GM20000 (cell line): ENCODE measurements around the gene STARD13.

ENCODE experiments used
- DNase-seq: peaks from one replicate; pipeline ENCODE4 v3.0.0; 2012; ENCODE audit warnings: low spot score
- CTCF ChIP-seq: IDR thresholded peaks from 2 replicates; pipeline ENCODE4 v1.5.1; 2012; ENCODE audit warnings: mild to moderate bottlenecking, control low read depth; ENCODE audit errors: extremely low read depth, missing control alignments

Gene STARD13

GRCh38 chr13:33105387-33106005 is 180.1 kb downstream of the STARD13 start:
- DNase-seq, result no peak
- TF ChIP-seq CTCF, result no peak

GRCh38 chr13:33103457-33103856 is 182.1 kb downstream of the STARD13 start:
- TF ChIP-seq CTCF, result no peak
- no peak for DNase-seq

- DNase-seq, result no peak
- no peak for TF ChIP-seq CTCF
Measured at GRCh38 chr13:33101835-33102234, 183.7 kb downstream of the STARD13 start.

- DNase-seq, result no peak
- no peak for TF ChIP-seq CTCF
Measured at GRCh38 chr13:33100886-33101285, 184.7 kb downstream of the STARD13 start.

- TF ChIP-seq CTCF, result no peak
- DNase-seq, result no peak
Measured at GRCh38 chr13:33099860-33100259, 185.7 kb downstream of the STARD13 start.

- no peak for TF ChIP-seq CTCF
- DNase-seq, result no peak
Measured at GRCh38 chr13:33096886-33097605, 188.5 kb downstream of the STARD13 start.

- no peak for DNase-seq
- no peak for TF ChIP-seq CTCF
Measured at GRCh38 chr13:33092073-33092987, 193.2 kb downstream of the STARD13 start.
